SU-DHL-6 (cell line): Measurements from ENCODE around the gene CUX1.

ENCODE experiments used
- H2AFZ ChIP-seq: fragments of 200-600 bp; sonication (generic); 2 replicates; pipeline ENCODE4 v1.6.1; 2014; ENCODE audit warnings: low read depth, mild to moderate bottlenecking, moderate library complexity, mixed read lengths, antibody characterized with exemption, low read length; ENCODE audit not compliant: severe bottlenecking
- H3F3A ChIP-seq: fragments of 200-600 bp; shearing (Covaris generic); 2 replicates; pipeline ENCODE4 v1.6.0; 2016; ENCODE audit warnings: antibody characterized with exemption, mild to moderate bottlenecking; ENCODE audit not compliant: insufficient read depth
- H3K27ac ChIP-seq: fragments of 200-600 bp; sonication (generic); 2 replicates; pipeline ENCODE4 v1.5.1; 2016; ENCODE audit warnings: low read depth, mild to moderate bottlenecking, low read length, moderate library complexity, mixed read lengths
- H3K27me3 ChIP-seq: fragments of 200-600 bp; sonication (generic), shearing (Covaris generic); 2 replicates; pipeline ENCODE4 v1.6.0; 2014; ENCODE audit warnings: mild to moderate bottlenecking, low read length
- H3K36me3 ChIP-seq: fragments of 200-600 bp; sonication (generic); 2 replicates; pipeline ENCODE4 v1.6.1; 2014; ENCODE audit warnings: mild to moderate bottlenecking, low read length, mixed read lengths
- H3K4me2 ChIP-seq: fragments of 300-600, 200-600 bp; shearing (Covaris generic), sonication (generic); 2 replicates; pipeline ENCODE4 v1.6.0; 2014; ENCODE audit warnings: low read length, low read depth, mild to moderate bottlenecking; ENCODE audit not compliant: poor library complexity, severe bottlenecking
- H3K4me3 ChIP-seq: fragments of 200-600 bp; sonication (generic); 2 replicates; pipeline ENCODE4 v1.5.1; 2014; ENCODE audit warnings: antibody characterized with exemption, low read length, mild to moderate bottlenecking, mixed read lengths; ENCODE audit not compliant: insufficient read depth, poor library complexity, severe bottlenecking
- H3K79me2 ChIP-seq: fragments of 200-600 bp; sonication (generic); 2 replicates; pipeline ENCODE4 v1.6.1; 2014; ENCODE audit warnings: mild to moderate bottlenecking, low read length, moderate library complexity; ENCODE audit not compliant: insufficient read depth
- H3K9ac ChIP-seq: fragments of 200-600 bp; sonication (generic); 2 replicates; pipeline ENCODE4 v1.7.0; 2014; ENCODE audit warnings: mild to moderate bottlenecking, low read length
- H3K9me2 ChIP-seq: fragments of 200-600 bp; sonication (generic); replicated peaks from 2 replicates; pipeline ENCODE4 v1.6.1; 2014; ENCODE audit warnings: low read length; ENCODE audit not compliant: insufficient read depth
- H3K9me3 ChIP-seq: fragments of 200-600 bp; sonication (generic); 2 replicates; pipeline ENCODE4 v1.6.1; 2014; ENCODE audit warnings: low read length, mixed read lengths; ENCODE audit not compliant: insufficient read depth
- H4K20me1 ChIP-seq: fragments of 200-600 bp; sonication (generic); 2 replicates; pipeline ENCODE4 v1.6.1; 2014; ENCODE audit warnings: low read depth, mild to moderate bottlenecking, antibody characterized with exemption, low read length, moderate library complexity, mixed read lengths
- EZH2phosphoT487 ChIP-seq: fragments of 200-600 bp; sonication (generic), shearing (Covaris generic); conservative IDR thresholded peaks from 2 replicates; pipeline ENCODE4 v1.6.1; 2018; ENCODE audit warnings: mild to moderate bottlenecking, antibody characterized with exemption, low read length, moderate library complexity, mixed read lengths
- TF ChIP-seq, protein P1 (sequence below): fragments of 200-600 bp; sonication (generic); IDR thresholded peaks from one replicate; pipeline ENCODE4 v1.5.1; 2017; ENCODE audit warnings: antibody characterized with exemption, mild to moderate bottlenecking, low read length, moderate library complexity; ENCODE audit not compliant: insufficient read depth, poor library complexity, severe bottlenecking

Gene CUX1

DNA sequence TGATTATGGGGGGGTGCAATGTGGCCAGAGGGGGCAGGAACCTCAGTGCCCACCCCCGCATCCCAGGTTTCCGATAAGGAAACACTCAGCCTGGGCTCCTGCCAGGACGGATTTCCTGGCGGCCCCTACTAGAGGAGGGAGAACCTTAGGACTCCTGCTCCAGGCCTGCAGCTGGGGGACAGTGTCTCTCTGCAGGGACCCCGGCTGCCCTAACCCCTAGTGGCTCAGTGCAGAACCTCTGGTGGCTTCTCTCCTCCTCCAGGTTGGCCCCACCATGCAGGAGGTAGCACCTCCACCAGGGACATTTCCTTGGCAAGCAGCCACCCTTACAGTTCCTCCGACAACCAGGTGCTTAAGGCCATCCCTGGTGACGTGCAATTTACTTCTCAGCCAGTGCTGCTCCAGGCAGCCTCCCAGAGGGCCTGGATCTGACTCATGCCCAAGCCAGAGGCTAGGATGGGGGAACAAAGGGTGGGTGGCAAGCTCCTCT, 501.1 kb downstream of the CUX1 start:
- H3K9me3 ChIP-seq: no peaks in the 10 kb centered on the region
- 0 out of 2 replicates have a peak, but pooled peaks cover 4% of the 10 kb centered on the region for H3K36me3 ChIP-seq
- TF ChIP-seq EZH2phosphoT487: no peak
- TF ChIP-seq, protein P1, sequence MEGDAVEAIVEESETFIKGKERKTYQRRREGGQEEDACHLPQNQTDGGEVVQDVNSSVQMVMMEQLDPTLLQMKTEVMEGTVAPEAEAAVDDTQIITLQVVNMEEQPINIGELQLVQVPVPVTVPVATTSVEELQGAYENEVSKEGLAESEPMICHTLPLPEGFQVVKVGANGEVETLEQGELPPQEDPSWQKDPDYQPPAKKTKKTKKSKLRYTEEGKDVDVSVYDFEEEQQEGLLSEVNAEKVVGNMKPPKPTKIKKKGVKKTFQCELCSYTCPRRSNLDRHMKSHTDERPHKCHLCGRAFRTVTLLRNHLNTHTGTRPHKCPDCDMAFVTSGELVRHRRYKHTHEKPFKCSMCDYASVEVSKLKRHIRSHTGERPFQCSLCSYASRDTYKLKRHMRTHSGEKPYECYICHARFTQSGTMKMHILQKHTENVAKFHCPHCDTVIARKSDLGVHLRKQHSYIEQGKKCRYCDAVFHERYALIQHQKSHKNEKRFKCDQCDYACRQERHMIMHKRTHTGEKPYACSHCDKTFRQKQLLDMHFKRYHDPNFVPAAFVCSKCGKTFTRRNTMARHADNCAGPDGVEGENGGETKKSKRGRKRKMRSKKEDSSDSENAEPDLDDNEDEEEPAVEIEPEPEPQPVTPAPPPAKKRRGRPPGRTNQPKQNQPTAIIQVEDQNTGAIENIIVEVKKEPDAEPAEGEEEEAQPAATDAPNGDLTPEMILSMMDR: no peak
- H3F3A ChIP-seq: peaks cover 92% of the 10 kb centered on the region
- peak overlapping the region; percentile 28; the same call in 1 of the 2 replicates for H3K9ac ChIP-seq
- H3K79me2 ChIP-seq: no peaks in the 10 kb centered on the region
- H3K4me2 ChIP-seq: peak overlapping the region; percentile 43
- no peaks in the 10 kb centered on the region for H3K27me3 ChIP-seq
- H3K27ac ChIP-seq: peak overlapping the region; percentile 89
- no peak overlapping the region for H3K4me3 ChIP-seq
- no peak overlapping the region for H2AFZ ChIP-seq
- H4K20me1 ChIP-seq: no peaks in the 10 kb centered on the region; the same call in 1 of the 2 replicates
- H3K9me2 ChIP-seq: no peaks in the 10 kb centered on the region

DNA sequence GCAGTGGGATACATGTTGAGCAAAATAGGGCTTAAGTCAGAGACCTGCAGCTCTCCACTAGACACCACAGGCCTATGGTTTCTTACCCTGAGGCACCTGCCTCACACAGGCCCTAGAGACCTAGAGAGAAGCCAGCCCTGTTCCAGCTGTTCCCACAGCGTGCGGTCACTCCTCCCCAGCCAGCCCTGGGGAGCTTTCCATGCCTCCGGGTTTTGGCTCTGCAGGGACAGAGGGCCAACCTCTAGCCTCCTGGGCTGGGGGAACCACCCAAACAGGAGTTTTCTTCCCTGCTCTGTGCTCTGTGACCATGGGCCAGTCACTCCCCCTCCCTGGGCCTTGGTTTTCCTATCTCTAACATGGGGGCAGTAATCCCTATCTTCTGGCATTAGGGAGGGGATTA, 502.2 kb downstream of the CUX1 start:
- H3K9me3 ChIP-seq: no peaks in the 10 kb centered on the region
- H4K20me1 ChIP-seq: no peaks in the 10 kb centered on the region; the same call in 1 of the 2 replicates
- no peaks in the 10 kb centered on the region for H3K36me3 ChIP-seq
- no peaks in the 10 kb centered on the region for H3K27me3 ChIP-seq
- H3K9ac ChIP-seq: peak overlapping the region; percentile 28
- peak overlapping the region; percentile 43 for H3K4me2 ChIP-seq
- H3K9me2 ChIP-seq: no peaks in the 10 kb centered on the region
- TF ChIP-seq EZH2phosphoT487: no peak
- TF ChIP-seq, protein P1: no peak
- H3K27ac ChIP-seq: peak overlapping the region; percentile 89
- H2AFZ ChIP-seq: no peak overlapping the region
- H3K4me3 ChIP-seq: no peak overlapping the region
- peaks cover 93% of the 10 kb centered on the region for H3F3A ChIP-seq
- no peaks in the 10 kb centered on the region for H3K79me2 ChIP-seq

DNA sequence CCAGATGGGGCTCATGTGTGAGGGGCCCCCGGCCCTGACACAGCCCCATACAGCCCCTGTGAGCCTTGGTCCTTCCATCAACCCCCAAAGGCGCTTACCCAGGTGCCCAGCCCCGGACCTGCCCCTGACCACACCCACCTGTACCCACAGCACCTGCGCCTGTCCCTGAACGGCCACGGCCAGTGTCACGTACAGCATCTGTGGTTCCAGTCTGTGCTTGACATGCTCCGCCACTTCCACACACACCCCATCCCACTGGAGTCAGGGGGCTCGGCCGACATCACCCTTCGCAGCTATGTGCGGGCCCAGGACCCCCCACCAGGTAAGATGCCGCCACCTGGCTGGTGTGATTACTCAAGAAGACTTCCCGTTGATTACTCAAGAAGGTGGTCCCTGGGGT, 502.8 kb downstream of the CUX1 start:
- Histone ChIP-seq H3K9me2 (no peaks in the 10 kb centered on the region), H3K9ac (peak overlapping the region; percentile 28; the same call in 1 of the 2 replicates), H3F3A (peaks cover 95% of the 10 kb centered on the region), H3K27me3 (no peaks in the 10 kb centered on the region), H4K20me1 (no peaks in the 10 kb centered on the region; the same call in 1 of the 2 replicates), H3K4me2 (peak overlapping the region; percentile 43), H3K4me3 (no peak overlapping the region), H3K27ac (peak overlapping the region; percentile 89), H3K9me3 (no peaks in the 10 kb centered on the region), H3K79me2 (no peaks in the 10 kb centered on the region), H2AFZ (no peak overlapping the region), H3K36me3 (no peaks in the 10 kb centered on the region)
- TF ChIP-seq, protein P1: no peak
- TF ChIP-seq EZH2phosphoT487: no peak
